GM10266 (cell line): ENCODE data around the gene MRPS23.

Experiments used
- DNase-seq: peaks from one replicate; pipeline ENCODE4 v3.0.0; 2012; ENCODE audit errors: extremely low spot score
- TF ChIP-seq, protein P1 (sequence below): IDR thresholded peaks from 2 replicates; pipeline ENCODE4 v1.5.1; 2012; ENCODE audit warnings: mild to moderate bottlenecking, low read depth; ENCODE audit not compliant: control insufficient read depth, insufficient read depth; ENCODE audit errors: missing control alignments

The MRPS23 gene

DNA sequence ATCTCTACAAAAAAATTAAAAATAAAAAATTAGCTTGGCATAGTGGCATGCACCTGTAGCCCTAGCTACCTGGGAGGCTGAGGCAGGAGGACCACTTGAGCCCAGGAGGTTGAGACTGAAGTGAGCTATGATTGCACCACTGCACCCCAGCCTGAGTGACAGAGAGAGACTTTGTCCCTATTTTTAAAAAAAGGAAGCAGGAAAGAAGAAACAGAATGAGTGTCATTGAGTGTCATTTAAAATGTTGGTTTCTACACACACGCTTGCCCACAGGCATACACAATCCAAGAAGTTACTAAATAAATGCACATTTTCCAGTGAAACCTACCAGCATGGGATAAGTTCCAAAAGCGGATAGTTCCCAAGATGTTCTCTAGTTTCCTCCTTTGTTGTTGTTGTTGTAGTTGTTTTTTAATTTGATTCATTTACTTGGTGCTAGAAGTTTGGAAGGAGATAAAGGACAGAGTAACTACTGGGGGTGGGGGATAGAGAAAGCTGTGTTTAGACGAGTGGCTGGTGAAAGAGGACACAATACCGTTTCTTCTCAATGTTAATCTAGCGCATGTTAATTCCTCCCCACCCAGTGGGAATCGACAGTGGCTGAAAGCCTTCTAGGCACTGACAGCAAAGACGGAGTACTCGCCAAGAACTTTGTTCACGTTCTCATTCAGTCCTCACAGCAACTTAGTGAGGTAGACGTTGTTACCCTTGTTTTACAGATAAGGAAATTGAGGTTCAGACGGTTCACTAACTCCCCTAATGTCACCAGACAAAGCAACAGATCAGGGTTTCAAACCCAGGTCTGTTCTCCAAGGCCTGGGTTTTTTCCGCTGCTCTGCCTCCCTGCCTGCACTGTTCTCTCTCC lies 17.3 kb downstream of the MRPS23 start:
- no peak for DNase-seq
- TF ChIP-seq, protein P1, sequence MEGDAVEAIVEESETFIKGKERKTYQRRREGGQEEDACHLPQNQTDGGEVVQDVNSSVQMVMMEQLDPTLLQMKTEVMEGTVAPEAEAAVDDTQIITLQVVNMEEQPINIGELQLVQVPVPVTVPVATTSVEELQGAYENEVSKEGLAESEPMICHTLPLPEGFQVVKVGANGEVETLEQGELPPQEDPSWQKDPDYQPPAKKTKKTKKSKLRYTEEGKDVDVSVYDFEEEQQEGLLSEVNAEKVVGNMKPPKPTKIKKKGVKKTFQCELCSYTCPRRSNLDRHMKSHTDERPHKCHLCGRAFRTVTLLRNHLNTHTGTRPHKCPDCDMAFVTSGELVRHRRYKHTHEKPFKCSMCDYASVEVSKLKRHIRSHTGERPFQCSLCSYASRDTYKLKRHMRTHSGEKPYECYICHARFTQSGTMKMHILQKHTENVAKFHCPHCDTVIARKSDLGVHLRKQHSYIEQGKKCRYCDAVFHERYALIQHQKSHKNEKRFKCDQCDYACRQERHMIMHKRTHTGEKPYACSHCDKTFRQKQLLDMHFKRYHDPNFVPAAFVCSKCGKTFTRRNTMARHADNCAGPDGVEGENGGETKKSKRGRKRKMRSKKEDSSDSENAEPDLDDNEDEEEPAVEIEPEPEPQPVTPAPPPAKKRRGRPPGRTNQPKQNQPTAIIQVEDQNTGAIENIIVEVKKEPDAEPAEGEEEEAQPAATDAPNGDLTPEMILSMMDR: no peak

DNA sequence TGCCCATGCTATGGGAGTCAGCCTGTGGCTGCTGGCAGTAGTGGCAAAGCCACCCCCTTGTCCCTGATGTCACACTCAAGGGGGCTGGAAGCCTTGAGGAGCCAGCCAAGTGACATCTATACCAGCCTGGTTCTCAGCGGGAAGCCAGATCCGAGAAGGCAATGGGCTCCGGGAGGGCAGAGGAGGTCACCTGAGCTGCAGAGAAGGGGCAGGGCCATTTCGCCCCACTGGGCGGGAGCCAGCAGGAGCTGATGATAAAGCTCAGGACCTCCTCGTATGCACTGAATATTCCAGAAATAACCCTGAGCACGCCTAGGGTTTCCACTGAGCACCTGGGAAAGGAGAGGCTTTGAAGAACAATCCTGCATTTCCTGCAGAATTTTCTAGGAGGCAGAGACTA lies 19.0 kb downstream of the MRPS23 start:
- TF ChIP-seq, protein P1: no peak
- no peak for DNase-seq

DNA sequence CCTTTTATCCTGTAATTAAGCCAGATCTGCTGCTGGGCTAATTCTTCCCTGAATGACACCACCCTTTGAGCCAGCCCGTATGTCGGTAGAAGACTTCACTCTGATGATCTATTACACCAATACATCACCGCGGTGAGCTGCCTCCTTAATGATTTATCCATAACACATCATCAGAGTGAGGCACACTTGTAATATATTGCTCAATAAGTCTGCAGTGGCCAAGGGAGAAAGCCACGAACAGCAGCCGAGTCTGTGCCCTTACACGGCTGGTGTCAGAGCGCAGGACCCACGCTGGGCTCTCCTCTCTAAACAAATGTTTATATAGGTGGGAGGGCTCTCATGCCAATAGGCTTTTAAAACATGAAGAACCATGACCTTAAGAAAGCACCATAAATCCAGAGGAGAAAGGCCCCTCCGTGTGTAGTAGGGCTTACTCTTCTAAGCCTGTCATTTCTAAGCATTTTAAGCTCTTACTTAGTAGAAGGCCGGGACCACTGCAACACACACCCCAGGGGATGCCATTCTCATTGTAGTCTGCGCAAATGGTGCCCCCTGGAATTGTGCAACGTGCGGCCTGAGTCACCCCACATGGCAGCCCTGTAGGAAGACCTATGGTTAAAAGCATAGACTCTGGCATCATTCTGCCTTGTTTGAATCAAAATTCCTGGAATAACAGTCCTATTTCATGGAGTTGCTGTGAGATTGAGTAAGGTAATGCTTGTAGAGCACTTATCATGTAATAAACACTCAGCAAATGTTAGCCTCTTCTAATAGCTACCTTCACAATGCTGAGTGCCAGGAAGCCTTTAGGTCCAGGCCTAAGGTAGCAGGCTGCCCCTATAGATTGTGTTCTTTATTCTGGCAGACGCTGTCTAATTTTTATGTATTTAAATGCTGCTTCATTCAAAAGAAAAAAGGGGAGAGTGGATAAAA lies 26.1 kb downstream of the MRPS23 start:
- no peak for DNase-seq
- TF ChIP-seq, protein P1: no peak

DNA sequence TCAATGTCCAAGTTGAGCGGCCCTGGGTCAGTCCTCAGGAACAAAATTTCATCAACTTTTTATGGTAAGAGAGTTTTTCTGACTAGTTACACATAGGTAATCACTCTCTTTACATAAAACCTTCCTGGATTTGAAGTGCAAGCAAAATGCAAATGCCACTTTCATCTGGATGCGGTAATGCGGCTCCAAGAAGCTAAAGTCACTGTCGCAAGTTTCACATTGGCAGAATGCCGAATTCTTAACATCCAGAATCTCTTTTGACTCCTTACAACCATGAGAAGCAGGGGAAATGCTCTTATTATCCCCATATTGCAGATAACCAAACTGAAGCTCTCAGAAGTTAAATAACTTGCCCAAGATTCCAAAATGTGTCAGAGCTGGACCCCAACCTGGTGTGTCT lies 30.0 kb downstream of the MRPS23 start:
- no peak for DNase-seq
- TF ChIP-seq, protein P1: no peak

DNA sequence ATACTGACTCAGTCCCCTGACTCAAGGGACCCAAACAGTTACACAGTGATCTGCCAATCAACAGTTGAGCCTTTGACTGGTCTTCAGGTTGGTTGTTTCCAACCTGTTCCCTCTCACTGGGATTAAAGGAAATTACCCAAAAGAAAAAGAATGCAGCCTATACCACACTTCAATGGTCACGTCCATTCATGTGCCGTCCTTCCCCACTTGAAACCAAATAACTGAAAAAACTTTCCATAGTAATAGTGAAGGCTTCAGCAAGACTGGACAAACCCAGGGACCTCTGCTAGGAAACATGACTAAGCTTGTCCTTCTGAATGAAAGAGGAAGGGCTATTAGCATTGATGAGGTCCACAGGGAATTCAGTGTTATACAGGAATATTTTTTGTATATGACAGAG lies 30.6 kb downstream of the MRPS23 start:
- no peak for DNase-seq

DNA sequence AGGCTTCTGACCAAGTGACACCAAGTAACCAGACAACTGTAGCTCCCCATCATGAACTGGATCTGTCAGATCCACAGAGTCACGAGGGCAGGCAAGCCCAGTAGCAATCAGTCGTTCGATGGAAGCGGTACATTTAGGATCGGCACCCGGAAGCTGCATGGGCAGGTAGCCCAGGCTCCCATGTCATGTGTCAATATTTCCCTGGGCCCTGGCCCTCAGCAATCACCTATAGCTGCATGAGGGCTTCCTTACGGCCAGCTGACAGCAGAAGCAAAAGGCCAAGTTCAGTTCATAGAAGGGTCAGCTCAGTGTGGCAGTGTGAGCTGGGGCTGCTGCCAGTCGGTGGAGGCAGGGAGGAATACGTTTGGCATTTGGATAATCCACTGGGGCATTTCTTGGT lies 31.8 kb downstream of the MRPS23 start:
- TF ChIP-seq, protein P1: no peak
- DNase-seq: no peak

More for the DNA sequence above, 30.6 kb downstream of the MRPS23 start:
- TF ChIP-seq, protein P1: no peak

DNA sequence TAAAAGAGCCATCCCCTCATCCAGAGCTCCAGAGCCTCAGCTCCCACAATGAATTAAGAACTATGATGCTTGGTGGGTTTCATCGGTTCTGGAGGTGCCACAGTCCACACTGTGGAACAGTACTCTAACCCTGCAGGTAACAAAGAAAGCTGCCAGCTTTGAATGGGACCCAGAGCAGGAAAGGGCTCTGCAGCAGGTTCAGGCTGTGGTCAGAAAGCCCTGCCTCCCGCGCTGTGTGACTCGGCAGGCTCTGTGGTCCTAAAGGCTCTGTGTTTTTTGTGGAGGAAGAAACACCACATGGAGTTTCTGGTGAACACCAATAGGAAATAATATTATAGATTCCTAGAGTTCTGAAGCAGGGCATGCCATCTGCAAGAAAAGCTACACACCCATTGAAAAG lies 32.5 kb downstream of the MRPS23 start:
- no peak for DNase-seq
- TF ChIP-seq, protein P1: no peak
